SKM-1 treated with dmso at 0.1 percent for 144 hours (cell line): ENCODE results near the gene LRMDA.

Experiments used
- DNase-seq: peaks from one replicate; lab custom pipeline; 2025; ENCODE audit not compliant: unreplicated experiment; lab: John Stamatoyannopoulos, UW

The LRMDA gene

GRCh38 chr10:75971402-75972211, 540.2 kb downstream of the LRMDA start:
- DNase-seq = no peak

- no peak for DNase-seq
Observed at GRCh38 chr10:75972491-75973276, 541.3 kb downstream of the LRMDA start.

- no peak for DNase-seq
Observed at GRCh38 chr10:75974080-75974479, 542.7 kb downstream of the LRMDA start.

- DNase-seq = no peak
Observed at GRCh38 chr10:75976681-75977080, 545.3 kb downstream of the LRMDA start.

GRCh38 chr10:75977139-75977538, 545.7 kb downstream of the LRMDA start:
- DNase-seq = no peak

GRCh38 chr10:75978213-75978612, 546.8 kb downstream of the LRMDA start:
- DNase-seq = no peak

GRCh38 chr10:75980419-75981002, 549.1 kb downstream of the LRMDA start:
- DNase-seq = no peak

- DNase-seq = no peak
Observed at GRCh38 chr10:75982611-75983369, 551.4 kb downstream of the LRMDA start.

- DNase-seq = no peak
Observed at GRCh38 chr10:75984067-75984466, 552.6 kb downstream of the LRMDA start.

- no peak for DNase-seq
Observed at GRCh38 chr10:75987616-75988015, 556.2 kb downstream of the LRMDA start.

- no peak for DNase-seq
Observed at GRCh38 chr10:75994357-75995040, 563.1 kb downstream of the LRMDA start.

GRCh38 chr10:75995041-75995430, 563.6 kb downstream of the LRMDA start:
- no peak for DNase-seq

GRCh38 chr10:75995720-75996119, 564.3 kb downstream of the LRMDA start:
- no peak for DNase-seq

GRCh38 chr10:75999001-75999400, 567.6 kb downstream of the LRMDA start:
- no peak for DNase-seq

- DNase-seq = no peak
Observed at GRCh38 chr10:75999515-76000209, 568.2 kb downstream of the LRMDA start.

- no peak for DNase-seq
Observed at GRCh38 chr10:76000550-76000949, 569.1 kb downstream of the LRMDA start.

- DNase-seq = no peak
Observed at GRCh38 chr10:76001019-76001418, 569.6 kb downstream of the LRMDA start.

GRCh38 chr10:76001461-76001860, 570.0 kb downstream of the LRMDA start:
- DNase-seq = no peak

GRCh38 chr10:76002262-76002854, 570.9 kb downstream of the LRMDA start:
- no peak for DNase-seq
